K562 (cell line): ENCODE data around the gene TP73. TPM values are rescaled to one million over a fixed set of nuclear protein-coding genes. Genes with fewer than 3 reads are reported as not detected.
"Not testable (repeated sequence)": the region's sequence is repeated elsewhere in the genome, so short reads cannot be mapped to it uniquely, and the experiment has no call there.

Source experiments
- ATAC-seq: fragments of 200-7000 bp; cut with Tn5 transposase; 3 replicates; pipeline ENCODE4 v1.9.1; 2020; ENCODE audit warnings: moderate library complexity
- BruUV-seq: library from RNA; stranded (reverse); fragments of 400-500 nt; replicated peaks from 2 replicates; lab custom pipeline; 2021; lab: Mats Ljungman, UMichigan
- CTCF ChIA-PET: fragments of 300-600 bp; formaldehyde crosslinking; extraction: SDS; loops from one replicate; lab custom pipeline; 2021; ENCODE audit warnings: low intra/inter-chr PET ratio; lab: Yijun Ruan, JAX
- POLR2A ChIA-PET: fragments of 300-600, 350-650 bp; sonication (Branson Sonifier 250); formaldehyde crosslinking; extraction: SDS; loops from one replicate; lab custom pipeline; 2021; ENCODE audit warnings: antibody characterized with exemption, inconsistent platforms; lab: Yijun Ruan, JAX
- DNase-seq, 4 experiments: peaks; one replicate each; pipeline versions ENCODE4 v3.0.0 to v3.0.0-alpha.2; 2011 to 2018; ENCODE audit warnings: low spot score in 3 of 4, mixed read lengths in 3 of 4; ENCODE audit errors: extremely low read depth in 1 of 4
- FAIRE-seq: peaks from 2 replicates; lab custom pipeline; 2011; peaks lifted over from hg19 to GRCh38; lab: Jason Lieb, UNC
- H2AFZ ChIP-seq: 2 replicates; pipeline ENCODE4 v1.6.0; 2011; ENCODE audit warnings: low read depth, low read length, control low read depth, inconsistent platforms
- H3K27ac ChIP-seq: fragments of 200-600 bp; 3 replicates; pipeline ENCODE4 v1.8.0; 2011; ENCODE audit warnings: low read depth, mild to moderate bottlenecking, control low read depth, inconsistent platforms, low read length, moderate library complexity, mixed read lengths; ENCODE audit errors: extremely low read depth
- H3K27me3 ChIP-seq, 2 experiments: fragments of 300-600 bp in 1 of 2; 2 replicates in 1 of 2; 3 replicates in 1 of 2; pipeline versions ENCODE4 v1.6.0 to v1.8.0; 2011; ENCODE audit warnings: inconsistent platforms in 2 of 2, low read length in 2 of 2, mild to moderate bottlenecking in 1 of 2, mixed read lengths in 1 of 2, moderate library complexity in 1 of 2; ENCODE audit not compliant: control insufficient read depth in 2 of 2, insufficient read depth in 2 of 2
- H3K36me3 ChIP-seq: fragments of 300-600 bp; 3 replicates; pipeline ENCODE4 v1.8.0; 2011; ENCODE audit warnings: mild to moderate bottlenecking, low read length, inconsistent platforms; ENCODE audit not compliant: control insufficient read depth, insufficient read depth
- H3K4me1 ChIP-seq, 2 experiments: fragments of 200-600 bp in 1 of 2; replicated peaks in 1 of 2; 2 replicates in 1 of 2; 3 replicates in 1 of 2; pipeline versions ENCODE4 v1.5.1 to v1.8.0; 2011; ENCODE audit warnings: inconsistent platforms in 2 of 2, low read length in 2 of 2, mild to moderate bottlenecking in 1 of 2, mixed read lengths in 1 of 2, moderate library complexity in 1 of 2; ENCODE audit not compliant: control insufficient read depth in 2 of 2, insufficient read depth in 2 of 2
- H3K4me2 ChIP-seq: 2 replicates; pipeline ENCODE4 v1.6.1; 2011; ENCODE audit warnings: low read length, control low read depth, inconsistent platforms, mixed read lengths; ENCODE audit not compliant: insufficient read depth
- H3K4me3 ChIP-seq: fragments of 200-600 bp; sonication (generic), shearing (Covaris generic); 2 replicates; pipeline ENCODE4 v1.5.1; 2016; ENCODE audit warnings: control low read depth, inconsistent platforms
- H3K79me2 ChIP-seq: fragments of 200-600 bp; 3 replicates; pipeline ENCODE4 v1.8.0; 2011; ENCODE audit warnings: low read length, inconsistent platforms; ENCODE audit not compliant: control insufficient read depth, insufficient read depth
- H3K9ac ChIP-seq, 2 experiments: 2 replicates each; pipeline versions ENCODE4 v1.6.0 to v1.6.1; 2011; ENCODE audit warnings: low read depth in 2 of 2, low read length in 2 of 2, control low read depth in 1 of 2, inconsistent platforms in 1 of 2, mild to moderate bottlenecking in 1 of 2, mixed read lengths in 1 of 2; ENCODE audit not compliant: insufficient read depth in 1 of 2
- H3K9me1 ChIP-seq: one replicate; pipeline ENCODE4 v1.6.0; 2011; ENCODE audit warnings: inconsistent platforms, mild to moderate bottlenecking, low read length, moderate library complexity; ENCODE audit not compliant: control insufficient read depth, insufficient read depth
- H3K9me3 ChIP-seq: replicated peaks from 2 replicates; pipeline ENCODE4 v1.5.1; 2011; ENCODE audit warnings: low read depth, low read length, inconsistent platforms; ENCODE audit not compliant: control insufficient read depth, insufficient read depth
- H4K20me1 ChIP-seq: replicated peaks from 2 replicates; pipeline ENCODE4 v1.6.1; 2011; ENCODE audit warnings: low read length, inconsistent platforms, mixed read lengths; ENCODE audit not compliant: control insufficient read depth, insufficient read depth
- CREB3 ChIP-seq: fragments of 450-650 bp; conservative IDR thresholded peaks from 2 replicates; pipeline ENCODE4 v1.6.1; 2016; ENCODE audit warnings: missing genetic modification characterization, low read depth, mild to moderate bottlenecking, missing compliant biosample characterization, moderate library complexity
- CTCF ChIP-seq, 3 experiments: IDR thresholded peaks in 2 of 3; conservative IDR thresholded peaks in 1 of 3; 2 replicates each; pipeline ENCODE4 v1.5.1; 2011 to 2012; ENCODE audit warnings: low read length in 3 of 3, mild to moderate bottlenecking in 3 of 3, control low read depth in 2 of 3, improper control_type of control experiment in 1 of 3, inconsistent platforms in 1 of 3, low read depth in 1 of 3, mixed read lengths in 1 of 3, moderate library complexity in 1 of 3; ENCODE audit not compliant: insufficient read depth in 2 of 3
- REST ChIP-seq, 2 experiments: fragments of 450-650 bp; formaldehyde crosslinking in 1 of 2; IDR thresholded peaks; 2 replicates each; pipeline versions ENCODE4 v1.4.0 to v1.6.1; 2014 to 2020; ENCODE audit warnings: mild to moderate bottlenecking in 2 of 2, borderline replicate concordance in 1 of 2, low read depth in 1 of 2
- USF1 ChIP-seq: sonication (generic); formaldehyde crosslinking; IDR thresholded peaks from 2 replicates; pipeline ENCODE4 v1.9.0; 2022; ENCODE audit warnings: mild to moderate bottlenecking, missing genetic modification reagents
- WGBS: fragments of 100-300 bp; shearing (Covaris generic); methylation state at CpG from one replicate; pipeline ENCODE4 v1.1.6; 2016; ENCODE audit warnings: low coverage, mixed read lengths; ENCODE audit not compliant: insufficient coverage; ENCODE audit errors: missing lambda C conversion rate; 5-methylcytosine and 5-hydroxymethylcytosine counted together
- in situ Hi-C: fragments of 300-500 bp; cut with MboI; formaldehyde crosslinking; loops from 4 replicates; pipeline ENCODE4 v1.15.0; 2018; ENCODE audit warnings: inconsistent platforms, mixed read lengths
- intact Hi-C: fragments of 100-400 bp; cut with micrococcal nuclease; formaldehyde crosslinking; loops from 2 replicates; pipeline ENCODE4 v1.14.2; 2022
- polyA plus RNA-seq, 8 experiments: library from polyadenylated mRNA; depleted of rRNA in 4 of 8; stranded (reverse) in 5 of 8; unstranded in 3 of 8; fragments of >200 nt; fragmentation: Nextera tagmentation in 2 of 8; fragmentation: Illumina TruSeq in 1 of 8; extraction: Ambion mirVana in 2 of 8; extraction: Trizol in 1 of 8; gene quantifications; 2 replicates each; pipeline versions ENCODE4 v1.2.1 to v1.2.3, GENCODE V29; 2011 to 2014; ENCODE audit warnings: inconsistent platforms in 1 of 8, missing spikeins in 1 of 8
- total RNA-seq, 7 experiments: library from RNA; depleted of rRNA in 6 of 7; stranded (reverse); fragments of >200 nt in 6 of 7; fragmentation: Illumina TruSeq in 2 of 7; extraction: Trizol in 2 of 7; gene quantifications; 2 replicates each; pipeline versions ENCODE4 v1.2.1 to v1.2.3, GENCODE V29; 2011 to 2021; ENCODE audit warnings: low replicate concordance in 1 of 7

TP73 gene
- total and polyA plus RNA-seq, 9 of the 15 experiments (the other 6 are each of a cell fraction or from before 2014, with no cell fraction given) = 0.07 to 1.6 (median 0.40) TPM; not detected in 2

- TF ChIP-seq CREB3 = no peak
- TF ChIP-seq, all 486 proteins: peak for 5
These were observed 31.6 kb upstream of the TP73 start (continued) for GRCh38 chr1:3620708-3621107.

GRCh38 chr1:3621151-3621671, 31.1 kb upstream of the TP73 start:
- ChIA-PET POLR2A (interaction anchor here (0.7 to 1.2 kb wide), 2 partner anchors 41 to 65 kb away, joined by 3 read pairs; no protein-coding TSS in a partner anchor), CTCF (interaction anchor here (1.1 to 1.9 kb wide), 4 partner anchors 55 to 169 kb away, joined by 3 to 8 read pairs (median 4); no protein-coding TSS in a partner anchor)
- WGBS = 11% methylated on average over 13 of the region's 15 CpGs
- H3K79me2 ChIP-seq; H3K4me3 ChIP-seq; BruUV-seq; H3K27ac ChIP-seq; H3K9me3 ChIP-seq; H2AFZ ChIP-seq; H3K36me3 ChIP-seq; H3K9me1 ChIP-seq; FAIRE-seq; intact Hi-C loops; ATAC-seq; H3K9ac ChIP-seq; H3K4me2 ChIP-seq; TF ChIP-seq REST (CRISPR knock-in tag; IDR thresholded peaks at IDR 0.05; ENCODE audit: low read depth): not testable (repeated sequence)
- H3K27me3 ChIP-seq = peaks cover 17 to 47% of the 10 kb centered on the region in 2 experiments; a peak in 4 of 5 replicates
- in situ Hi-C loops = loop anchor here (5.0 kb wide), 1 partner anchor 179 kb away; no protein-coding TSS in a partner anchor
- H4K20me1 ChIP-seq = peaks cover 13% of the 10 kb centered on the region; the same call in 1 of the 2 replicates
- peaks cover 10 to 33% of the 10 kb centered on the region in 2 experiments; a peak in 4 of 5 replicates for H3K4me1 ChIP-seq
- peak in 1 of 4 experiments; percentile 37 for DNase-seq
- 0 out of 2 replicates have a peak, but pooled peaks have one; percentile 3 for TF ChIP-seq USF1 (CRISPR knock-in tag)
- peak; percentile 53 to 73 (median 63) for TF ChIP-seq CTCF (IDR thresholded peaks at IDR 0.05 in 2 of 3, conservative IDR thresholded peaks at IDR 0.05 in 1 of 3; ENCODE audit: insufficient read depth in 2 of 3, low read depth in 1 of 3, low read length in 3 of 3)
- peak; percentile 34; the same call in 1 of the 2 replicates for TF ChIP-seq REST (IDR thresholded peaks at IDR 0.05; ENCODE audit: borderline replicate concordance)
